HL-60 (cell line): ENCODE measurements around the gene RBM18.

Source experiments
- DNase-seq, 2 experiments: peaks; one replicate each; pipeline ENCODE4 v3.0.0-alpha.2; 2010 to 2020; ENCODE audit warnings: low read depth in 1 of 2, low spot score in 1 of 2
- H3K27ac ChIP-seq: fragments of 250-450 bp; sonication (Bioruptor Pico); replicated peaks from 2 replicates; pipeline ENCODE4 v1.5.1; 2020; ENCODE audit warnings: mild to moderate bottlenecking, moderate library complexity
- H3K27me3 ChIP-seq: fragments of 250-450 bp; sonication (Bioruptor Pico); 2 replicates; pipeline ENCODE4 v1.5.1; 2021; ENCODE audit warnings: mild to moderate bottlenecking, moderate library complexity; ENCODE audit not compliant: insufficient read depth, poor library complexity, severe bottlenecking
- H3K4me3 ChIP-seq: replicated peaks from 2 replicates; pipeline ENCODE4 v1.5.1; 2011; ENCODE audit warnings: mild to moderate bottlenecking, control low read depth, low read length; ENCODE audit not compliant: insufficient read depth
- GABPA ChIP-seq: IDR thresholded peaks from 2 replicates; pipeline ENCODE4 v1.6.1; 2012; ENCODE audit warnings: low read depth
- POLR2AphosphoS5 ChIP-seq: IDR thresholded peaks from 2 replicates; pipeline ENCODE4 v1.6.1; 2012; ENCODE audit warnings: low read depth
- SPI1 ChIP-seq: IDR thresholded peaks from 2 replicates; pipeline ENCODE4 v1.6.1; 2012; ENCODE audit warnings: low read depth, mild to moderate bottlenecking, borderline replicate concordance
- TF ChIP-seq, protein P1 (sequence below): IDR thresholded peaks from 2 replicates; pipeline ENCODE4 v1.6.1; 2012; ENCODE audit warnings: low read depth; ENCODE audit not compliant: insufficient replicate concordance
- TF ChIP-seq, protein P2 (sequence below): IDR thresholded peaks from one replicate; pipeline ENCODE4 v1.5.1; 2011; ENCODE audit warnings: low read length, control low read depth, inconsistent platforms; ENCODE audit not compliant: insufficient read depth

RBM18 gene

DNA sequence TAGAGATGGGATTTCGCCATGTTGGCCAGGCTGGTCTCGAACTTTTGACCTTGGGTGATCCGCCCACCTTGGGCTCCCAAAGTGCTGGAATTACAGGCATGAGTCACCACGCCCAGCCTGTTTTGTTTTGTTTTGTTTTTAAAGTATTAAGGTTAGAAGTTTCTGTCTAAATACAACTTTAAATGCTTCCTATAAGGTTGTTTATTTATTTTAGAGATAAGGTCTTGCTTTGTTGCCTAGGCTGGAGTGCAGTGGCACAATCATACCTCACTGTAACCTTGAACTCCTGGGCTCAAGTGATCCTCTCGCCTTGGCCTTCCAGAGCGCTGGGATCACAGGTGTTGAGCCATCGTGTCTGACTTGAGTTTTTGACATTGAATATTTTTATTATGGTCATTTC lies 11.5 kb upstream of the RBM18 start:
- Histone ChIP-seq H3K4me3 (no peak overlapping the region), H3K27ac (no peak overlapping the region), H3K27me3 (no peaks in the 10 kb centered on the region)
- no peak for DNase-seq
- no peak for TF ChIP-seq SPI1
- no peak for TF ChIP-seq POLR2AphosphoS5
- TF ChIP-seq, protein P1, sequence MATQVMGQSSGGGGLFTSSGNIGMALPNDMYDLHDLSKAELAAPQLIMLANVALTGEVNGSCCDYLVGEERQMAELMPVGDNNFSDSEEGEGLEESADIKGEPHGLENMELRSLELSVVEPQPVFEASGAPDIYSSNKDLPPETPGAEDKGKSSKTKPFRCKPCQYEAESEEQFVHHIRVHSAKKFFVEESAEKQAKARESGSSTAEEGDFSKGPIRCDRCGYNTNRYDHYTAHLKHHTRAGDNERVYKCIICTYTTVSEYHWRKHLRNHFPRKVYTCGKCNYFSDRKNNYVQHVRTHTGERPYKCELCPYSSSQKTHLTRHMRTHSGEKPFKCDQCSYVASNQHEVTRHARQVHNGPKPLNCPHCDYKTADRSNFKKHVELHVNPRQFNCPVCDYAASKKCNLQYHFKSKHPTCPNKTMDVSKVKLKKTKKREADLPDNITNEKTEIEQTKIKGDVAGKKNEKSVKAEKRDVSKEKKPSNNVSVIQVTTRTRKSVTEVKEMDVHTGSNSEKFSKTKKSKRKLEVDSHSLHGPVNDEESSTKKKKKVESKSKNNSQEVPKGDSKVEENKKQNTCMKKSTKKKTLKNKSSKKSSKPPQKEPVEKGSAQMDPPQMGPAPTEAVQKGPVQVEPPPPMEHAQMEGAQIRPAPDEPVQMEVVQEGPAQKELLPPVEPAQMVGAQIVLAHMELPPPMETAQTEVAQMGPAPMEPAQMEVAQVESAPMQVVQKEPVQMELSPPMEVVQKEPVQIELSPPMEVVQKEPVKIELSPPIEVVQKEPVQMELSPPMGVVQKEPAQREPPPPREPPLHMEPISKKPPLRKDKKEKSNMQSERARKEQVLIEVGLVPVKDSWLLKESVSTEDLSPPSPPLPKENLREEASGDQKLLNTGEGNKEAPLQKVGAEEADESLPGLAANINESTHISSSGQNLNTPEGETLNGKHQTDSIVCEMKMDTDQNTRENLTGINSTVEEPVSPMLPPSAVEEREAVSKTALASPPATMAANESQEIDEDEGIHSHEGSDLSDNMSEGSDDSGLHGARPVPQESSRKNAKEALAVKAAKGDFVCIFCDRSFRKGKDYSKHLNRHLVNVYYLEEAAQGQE = no peak
- TF ChIP-seq, protein P2, sequence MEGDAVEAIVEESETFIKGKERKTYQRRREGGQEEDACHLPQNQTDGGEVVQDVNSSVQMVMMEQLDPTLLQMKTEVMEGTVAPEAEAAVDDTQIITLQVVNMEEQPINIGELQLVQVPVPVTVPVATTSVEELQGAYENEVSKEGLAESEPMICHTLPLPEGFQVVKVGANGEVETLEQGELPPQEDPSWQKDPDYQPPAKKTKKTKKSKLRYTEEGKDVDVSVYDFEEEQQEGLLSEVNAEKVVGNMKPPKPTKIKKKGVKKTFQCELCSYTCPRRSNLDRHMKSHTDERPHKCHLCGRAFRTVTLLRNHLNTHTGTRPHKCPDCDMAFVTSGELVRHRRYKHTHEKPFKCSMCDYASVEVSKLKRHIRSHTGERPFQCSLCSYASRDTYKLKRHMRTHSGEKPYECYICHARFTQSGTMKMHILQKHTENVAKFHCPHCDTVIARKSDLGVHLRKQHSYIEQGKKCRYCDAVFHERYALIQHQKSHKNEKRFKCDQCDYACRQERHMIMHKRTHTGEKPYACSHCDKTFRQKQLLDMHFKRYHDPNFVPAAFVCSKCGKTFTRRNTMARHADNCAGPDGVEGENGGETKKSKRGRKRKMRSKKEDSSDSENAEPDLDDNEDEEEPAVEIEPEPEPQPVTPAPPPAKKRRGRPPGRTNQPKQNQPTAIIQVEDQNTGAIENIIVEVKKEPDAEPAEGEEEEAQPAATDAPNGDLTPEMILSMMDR = no peak
- no peak for TF ChIP-seq GABPA

DNA sequence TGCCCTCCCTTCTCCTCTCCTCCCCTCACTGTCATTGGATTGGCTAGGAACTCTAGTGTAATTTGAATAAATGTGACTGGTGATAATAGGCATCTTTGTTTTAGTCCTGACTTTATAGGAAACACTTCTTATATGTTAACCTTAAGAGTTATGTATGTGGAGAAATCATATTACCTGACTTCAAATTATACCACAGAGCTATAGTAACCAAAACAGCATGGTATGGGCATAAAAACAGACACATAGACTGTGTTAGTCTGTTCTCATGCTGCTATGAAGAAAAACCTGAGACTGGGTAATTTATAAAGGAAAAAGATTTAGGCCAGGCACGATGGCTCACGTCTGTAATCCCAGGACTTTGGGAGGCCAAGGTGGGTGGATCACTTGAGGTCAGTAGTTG lies 9.4 kb upstream of the RBM18 start:
- DNase-seq = no peak
- H3K27me3 ChIP-seq = no peaks in the 10 kb centered on the region
- H3K4me3 ChIP-seq = no peak overlapping the region
- no peak for TF ChIP-seq POLR2AphosphoS5
- TF ChIP-seq, protein P1 = no peak
- TF ChIP-seq, protein P2 = no peak
- TF ChIP-seq GABPA = no peak
- no peak for TF ChIP-seq SPI1
- H3K27ac ChIP-seq = no peak overlapping the region

DNA sequence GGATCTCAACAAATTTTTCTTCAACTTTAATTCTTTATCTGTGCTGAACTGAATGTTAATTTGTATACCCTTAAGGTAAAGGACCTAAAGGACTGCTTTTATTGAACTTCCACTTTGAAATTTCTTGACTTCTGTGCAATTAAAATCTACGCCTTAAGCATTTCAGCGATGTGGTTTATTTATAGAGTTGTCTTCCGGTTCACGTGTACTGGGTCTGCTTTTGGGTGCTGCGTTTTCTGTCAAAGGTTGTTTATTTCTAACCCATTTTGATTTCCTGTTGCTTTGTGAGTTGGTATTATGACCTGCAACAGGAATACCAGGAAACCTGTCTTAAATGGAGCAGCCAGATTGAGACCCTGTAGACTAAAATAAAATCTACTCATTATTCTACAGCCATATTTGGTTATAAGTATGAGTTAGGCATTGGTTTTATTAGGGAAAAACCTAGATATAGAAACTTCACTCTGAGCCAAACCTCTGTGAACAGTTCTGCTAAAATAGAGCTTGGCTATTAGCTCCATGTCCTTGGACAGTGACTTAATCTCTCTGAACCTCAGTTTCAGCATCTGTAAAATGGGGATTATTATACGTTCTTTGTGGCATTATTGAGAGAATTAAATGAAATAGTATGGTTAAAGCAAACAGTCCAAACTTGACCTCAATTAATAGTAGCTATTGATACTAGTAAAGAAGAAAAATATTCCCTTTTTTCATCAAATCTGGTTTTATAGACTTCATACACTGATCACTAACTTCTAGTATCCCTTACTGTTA lies 3.6 kb upstream of the RBM18 start:
- TF ChIP-seq POLR2AphosphoS5 = no peak
- no peak for TF ChIP-seq GABPA
- TF ChIP-seq, protein P2 = no peak
- TF ChIP-seq, protein P1 = no peak
- TF ChIP-seq SPI1 = no peak
- H3K27me3 ChIP-seq = no peaks in the 10 kb centered on the region

More for the DNA sequence above, 3.6 kb upstream of the RBM18 start:
- Histone ChIP-seq H3K4me3 (no peak overlapping the region), H3K27ac (no peak overlapping the region)
- no peak for DNase-seq
